Small intestine (tissue), 16 donors: ENCODE measurements around the gene NKTR. TPM values are rescaled to one million over a fixed set of nuclear protein-coding genes. Genes with fewer than 3 reads are reported as not detected.
A peak's percentile ranks its signal among the peaks of the same experiment; 100 is the strongest.
"Not testable (repeated sequence)": the region's sequence is repeated elsewhere in the genome, so short reads cannot be mapped to it uniquely, and the experiment has no call there.

Source experiments
- DNase-seq, 2 donors: peaks; one replicate each; pipeline versions ENCODE4 v3.0.0 to v3.0.0-alpha.2; 2013
- FAIRE-seq: peaks from 2 replicates; lab custom pipeline; 2012; peaks lifted over from hg19 to GRCh38; lab: Jason Lieb, UNC
- H3K27ac ChIP-seq, 3 donors: one replicate each; pipeline ENCODE4 v1.5.1; 2013; ENCODE audit warnings: low read length in 2 of 3, mild to moderate bottlenecking in 2 of 3, control low read depth in 1 of 3, inconsistent platforms in 1 of 3, low read depth in 1 of 3, moderate library complexity in 1 of 3
- H3K27me3 ChIP-seq, 3 donors: one replicate each; pipeline ENCODE4 v1.6.1; 2013; ENCODE audit warnings: low read length in 3 of 3, inconsistent platforms in 1 of 3; ENCODE audit not compliant: control insufficient read depth in 3 of 3, insufficient read depth in 3 of 3
- H3K36me3 ChIP-seq, 3 donors: one replicate each; pipeline ENCODE4 v1.6.1; 2013; ENCODE audit warnings: low read length in 3 of 3, inconsistent platforms in 1 of 3, low read depth in 1 of 3, mild to moderate bottlenecking in 1 of 3, moderate library complexity in 1 of 3; ENCODE audit not compliant: control insufficient read depth in 3 of 3, insufficient read depth in 2 of 3
- H3K4me1 ChIP-seq, 3 donors: one replicate each; pipeline ENCODE4 v1.6.1; 2013; ENCODE audit warnings: low read length in 2 of 3, inconsistent platforms in 1 of 3, low read depth in 1 of 3, mild to moderate bottlenecking in 1 of 3, moderate library complexity in 1 of 3; ENCODE audit not compliant: control insufficient read depth in 3 of 3, insufficient read depth in 2 of 3
- H3K4me3 ChIP-seq, 3 donors: one replicate each; pipeline ENCODE4 v1.5.1; 2013; ENCODE audit warnings: low read length in 3 of 3, control low read depth in 1 of 3, inconsistent platforms in 1 of 3, low read depth in 1 of 3, mild to moderate bottlenecking in 1 of 3, moderate library complexity in 1 of 3
- H3K9me3 ChIP-seq, 2 donors: one replicate each; pipeline ENCODE4 v1.6.1; 2013; ENCODE audit warnings: low read depth in 1 of 2, low read length in 1 of 2; ENCODE audit not compliant: control insufficient read depth in 2 of 2, insufficient read depth in 1 of 2
- WGBS, 3 donors: extraction: QIAGEN DNeasy Blood & Tissue Kit; methylation state at CpG; one replicate each; pipeline ENCODE4 v1.1.7; 2013; 5-methylcytosine and 5-hydroxymethylcytosine counted together
- long read RNA-seq, 10 donors: transcript quantifications; one replicate each; lab custom pipeline, GENCODE V29; 2026
- polyA plus RNA-seq, 4 donors: library from polyadenylated mRNA; stranded (reverse) in 3 of 4; unstranded in 1 of 4; fragments of 200-250 nt in 3 of 4; fragments of 120-200 nt in 1 of 4; gene quantifications; one replicate each; pipeline versions ENCODE4 v1.2.1 to v1.2.3, GENCODE V29; 2013
- donor health status: healthy with polysubstance abuse.
- donor health status: control.
- donor health status: control.
- donor health status: Bipolar disorder and iron deficiency.
- donor health status: healthy.

NKTR gene
- polyA plus RNA-seq, result 100 to 1,000 TPM in 1 of 4 donors, 10 to 100 TPM in 3; 11.3 to 122 (median 18.3) TPM
- long read RNA-seq, donor 1, result 0 reads
- long read RNA-seq, donor 2, partial matches to known transcripts, result 0 of 2 reads
- long read RNA-seq, donor 2, other reads (novel, unspliced or antisense), result 0 of 2 reads
- long read RNA-seq, donor 3, full-length matches to known transcripts, result 18 of 28 reads
- long read RNA-seq, donor 3, partial matches to known transcripts, result 10 of 28 reads
- long read RNA-seq, donor 3, other reads (novel, unspliced or antisense), result 0 of 28 reads
- long read RNA-seq, donor 4, result 0 reads
- long read RNA-seq, donor 5, full-length matches to known transcripts, result 3 of 3 reads
- long read RNA-seq, donor 5, partial matches to known transcripts, result 0 of 3 reads
- long read RNA-seq, donor 5, other reads (novel, unspliced or antisense), result 0 of 3 reads
- long read RNA-seq, donor 6, partial matches to known transcripts, result 0 of 6 reads
- long read RNA-seq, donor 6, other reads (novel, unspliced or antisense), result 0 of 6 reads
- long read RNA-seq, donor 7, result 0 reads
- long read RNA-seq, donor 8, partial matches to known transcripts, result 0 of 2 reads
- long read RNA-seq, donor 8, other reads (novel, unspliced or antisense), result 0 of 2 reads
- long read RNA-seq, donor 9, partial matches to known transcripts, result 0 of 5 reads
- long read RNA-seq, donor 9, other reads (novel, unspliced or antisense), result 0 of 5 reads
- long read RNA-seq, donor 10, full-length matches to known transcripts, result 13 of 27 reads
- long read RNA-seq, donor 10, partial matches to known transcripts, result 9 of 27 reads
- long read RNA-seq, donor 10, other reads (novel, unspliced or antisense), result 5 of 27 reads

DNA sequence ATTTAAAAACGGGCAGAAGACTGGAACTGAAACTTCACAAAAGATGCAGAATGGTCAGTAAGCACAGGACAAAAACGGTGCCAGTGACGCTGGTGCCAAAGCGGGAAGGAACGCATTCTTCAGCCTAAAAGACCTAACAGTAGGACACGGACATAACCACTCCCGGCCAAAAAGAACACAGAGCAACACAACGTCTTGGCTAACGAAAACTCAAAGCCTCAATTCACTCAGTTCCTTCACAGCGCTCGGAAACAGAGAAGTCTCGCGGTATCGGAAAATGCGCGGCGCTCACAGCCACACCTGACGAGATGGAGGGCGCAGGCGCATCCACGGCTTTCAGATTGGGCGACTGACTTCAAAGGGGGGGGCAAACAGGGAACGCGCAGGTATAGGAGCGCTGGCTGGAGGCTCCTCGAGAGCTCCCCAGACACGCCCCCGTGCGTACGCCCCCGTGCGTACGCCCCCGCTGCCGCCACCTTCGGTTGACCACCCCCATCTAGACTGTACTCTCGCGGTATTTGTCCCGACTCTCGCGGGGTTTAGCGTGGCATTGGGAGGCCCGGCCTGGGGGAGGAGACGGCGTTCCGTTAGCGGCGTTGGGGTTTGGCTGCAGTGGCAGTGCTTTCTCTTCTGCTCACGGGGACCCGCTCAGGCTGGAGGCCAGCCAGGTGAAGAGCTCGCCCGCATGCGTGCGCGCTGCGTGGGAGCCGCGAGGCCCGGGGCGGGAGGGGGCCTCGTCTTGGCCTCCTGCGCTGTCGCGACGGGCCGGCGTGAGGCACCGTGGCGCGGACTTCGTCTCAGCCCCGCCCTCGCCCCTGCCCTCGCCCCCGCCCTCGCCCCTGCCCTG lies at the start of gene NKTR:
Gene NKTR (plus strand): TSS at position 576 of the 847 bp plus-strand sequence. CDS start 321 bp downstream, outside the sequence.
- DNase-seq (peak; percentile 100), FAIRE-seq (no peak)
- H3K4me3 ChIP-seq, result peak within 1 kb of the TSS; percentile 77 to 95 (median 85)
- H3K4me1 ChIP-seq, result peaks cover 0 to 7% (median 3%) of the 10 kb centered on the region in 3 donors
- 0% methylated on average over 49 to 76 of the region's 76 CpGs for WGBS, 3 donors
- peaks cover 0 to 13% (median 5%) of the 10 kb centered on the region in 3 donors for H3K36me3 ChIP-seq
- no peaks in the 10 kb centered on the region for H3K27me3 ChIP-seq
- H3K27ac ChIP-seq, result peak within 1 kb of the TSS; percentile 90 to 95 (median 91)
- no peaks in the 10 kb centered on the region for H3K9me3 ChIP-seq

DNA sequence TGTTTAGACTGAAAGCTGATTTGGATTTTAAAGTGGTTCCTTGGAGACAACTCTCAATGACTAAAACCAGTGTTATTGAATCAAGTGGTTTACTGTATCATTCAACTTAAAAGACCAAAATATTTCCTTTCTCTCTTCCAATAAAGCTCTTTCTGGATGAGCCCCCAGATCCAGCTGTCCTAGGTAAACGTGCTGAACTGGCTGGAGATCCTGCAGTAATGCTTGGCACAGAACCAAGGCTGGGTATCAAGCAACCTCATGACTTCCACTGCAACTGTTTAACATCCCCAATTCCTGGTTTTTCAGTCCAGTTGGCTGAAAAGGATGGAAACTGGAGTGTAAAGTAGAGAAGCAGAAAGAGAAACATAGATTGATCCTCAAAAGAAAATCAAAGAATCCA lies 47.7 kb upstream of the NKTR start:
- H3K4me3 ChIP-seq, result no peak overlapping the region
- peaks cover 5 to 38% (median 6%) of the 10 kb centered on the region in 3 donors for H3K36me3 ChIP-seq
- no peaks in the 10 kb centered on the region for H3K4me1 ChIP-seq
- DNase-seq (no peak), FAIRE-seq (no peak)
- H3K9me3 ChIP-seq, result no peaks in the 10 kb centered on the region
- H3K27ac ChIP-seq, result no peak overlapping the region
- 29 to 52% (median 31%) methylated on average over 1 of the region's 1 CpG for WGBS, 3 donors
- no peaks in the 10 kb centered on the region for H3K27me3 ChIP-seq

DNA sequence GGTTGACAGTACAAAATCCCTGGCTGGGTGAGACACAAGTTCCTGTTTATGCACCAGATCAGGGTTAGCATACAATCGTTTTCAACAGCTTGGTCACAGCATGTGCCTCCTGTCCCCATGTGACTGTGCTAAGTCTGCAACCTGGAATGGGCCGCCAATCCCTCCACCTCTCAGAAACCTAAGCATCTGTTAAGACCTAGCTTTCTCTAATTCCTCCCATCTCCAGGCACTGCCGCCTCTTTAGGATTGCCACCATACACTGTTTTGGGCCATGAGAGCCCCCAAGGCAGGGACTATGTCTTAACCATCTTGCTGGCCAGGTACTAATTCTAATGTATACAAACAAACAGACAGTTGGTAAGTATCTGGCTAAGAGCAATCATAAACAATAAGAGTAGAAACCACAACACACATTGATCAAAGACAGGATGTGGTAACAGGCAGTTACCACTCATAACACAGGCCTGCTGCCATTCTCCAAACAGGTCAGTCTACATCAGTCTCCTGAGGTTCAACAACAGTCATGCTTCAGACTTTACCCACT lies 44.3 kb upstream of the NKTR start:
- H3K36me3 ChIP-seq, result peaks cover 7 to 44% (median 11%) of the 10 kb centered on the region in 3 donors
- no peaks in the 10 kb centered on the region for H3K9me3 ChIP-seq
- H3K4me1 ChIP-seq, result no peaks in the 10 kb centered on the region
- WGBS, 3 donors, result 63 to 85% (median 73%) methylated on average over 3 of the region's 3 CpGs
- H3K27ac ChIP-seq, result peak overlapping the region in 2 of 3 donors; percentile 24 to 82
- H3K4me3 ChIP-seq, result no peak overlapping the region
- DNase-seq (peak in 1 of 2 donors; percentile 33), FAIRE-seq (no peak)
- no peaks in the 10 kb centered on the region for H3K27me3 ChIP-seq

DNA sequence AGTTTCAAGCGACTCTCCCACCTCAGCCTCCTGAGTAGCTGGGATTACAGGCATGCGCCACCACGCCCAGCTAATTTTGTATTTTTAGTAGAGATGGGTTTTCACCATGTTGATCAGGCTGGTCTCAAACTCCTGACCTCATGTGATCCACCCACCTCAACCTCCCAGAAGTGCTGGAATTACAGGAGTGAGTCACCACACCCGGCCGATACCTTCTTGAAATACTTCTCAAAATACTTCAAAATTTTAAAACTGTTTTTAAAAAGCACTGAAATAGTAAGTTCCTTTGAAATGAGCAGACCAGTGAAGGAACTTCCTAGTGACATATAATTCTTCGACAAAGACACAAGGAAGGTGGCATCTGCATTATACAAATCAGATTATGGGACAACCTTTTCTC lies 43.7 kb upstream of the NKTR start:
- peak overlapping the region in 1 of 3 donors; percentile 2 for H3K27ac ChIP-seq
- H3K27me3 ChIP-seq, H3K4me1 ChIP-seq, FAIRE-seq, H3K4me3 ChIP-seq, H3K9me3 ChIP-seq, DNase-seq: not testable (repeated sequence)
- 90 to 91% (median 91%) methylated on average over 6 of the region's 6 CpGs for WGBS, 3 donors
- peaks cover 7 to 45% (median 15%) of the 10 kb centered on the region in 3 donors for H3K36me3 ChIP-seq

DNA sequence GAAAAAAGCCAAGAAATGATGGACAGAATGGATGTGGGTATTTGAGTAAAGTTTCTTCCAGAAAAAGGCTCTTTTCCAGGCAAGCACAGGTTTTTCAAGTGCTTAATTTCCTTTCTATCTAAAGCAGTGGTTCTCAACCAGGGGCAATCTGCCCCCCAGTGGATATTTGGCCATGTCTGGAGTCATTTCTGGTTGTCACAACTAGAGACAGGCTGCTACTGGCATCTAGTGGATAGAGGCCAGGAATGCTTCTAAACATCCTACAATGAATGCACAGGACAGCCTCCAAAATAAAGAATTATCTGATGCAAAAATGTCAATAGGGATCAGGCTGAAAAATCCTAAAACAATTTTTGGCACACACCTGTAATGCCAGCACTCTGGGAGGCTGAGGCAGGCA lies 42.6 kb upstream of the NKTR start:
- Histone ChIP-seq H3K27ac (no peak overlapping the region), H3K4me3 (no peak overlapping the region), H3K27me3 (no peaks in the 10 kb centered on the region), H3K36me3 (peaks cover 7 to 50% (median 21%) of the 10 kb centered on the region in 3 donors), H3K4me1 (no peaks in the 10 kb centered on the region), H3K9me3 (no peaks in the 10 kb centered on the region)
- FAIRE-seq (no peak), DNase-seq (no peak)

DNA sequence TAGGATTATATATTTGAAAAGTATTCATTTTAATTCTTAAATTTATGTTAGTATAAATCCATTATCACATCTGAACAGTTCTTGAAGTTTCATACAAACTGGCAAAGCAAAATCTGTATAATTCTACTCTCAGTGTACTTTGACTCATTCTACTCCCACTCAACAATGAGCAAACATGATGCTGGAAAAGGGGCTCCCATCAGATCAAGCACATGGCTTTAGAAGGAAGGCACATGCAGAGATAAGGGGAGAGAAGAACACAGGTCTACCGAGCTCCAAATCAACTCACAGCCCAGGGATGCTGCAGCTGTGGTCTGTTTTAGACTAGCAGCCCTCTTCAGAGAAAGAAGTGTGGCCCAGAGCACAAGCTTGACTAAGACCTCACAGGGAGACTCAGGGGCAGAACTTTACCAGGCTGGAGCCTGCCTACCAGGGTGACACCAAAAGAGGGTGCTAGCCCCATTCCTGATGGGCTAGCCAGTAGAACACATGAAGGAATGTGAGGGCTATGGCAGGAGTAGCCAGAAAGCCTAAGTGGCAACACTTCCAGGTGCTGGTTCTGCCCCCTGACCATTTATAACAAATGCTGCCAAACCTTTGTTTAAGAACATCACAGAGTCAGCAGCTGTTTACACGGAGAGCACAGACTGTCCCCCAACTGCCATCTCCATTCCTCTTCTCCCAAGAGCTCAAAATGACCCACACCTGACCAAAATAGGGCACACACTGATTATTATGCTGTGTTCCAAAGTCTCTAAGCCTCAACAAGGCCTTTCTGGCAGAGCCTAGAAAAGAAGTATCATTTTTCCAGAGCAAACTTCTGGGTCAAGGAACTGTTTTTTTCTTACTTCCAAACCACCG lies 38.2 kb upstream of the NKTR start:
- DNase-seq (no peak), FAIRE-seq (no peak)
- WGBS, 3 donors, result 67 to 77% (median 73%) methylated on average over 3 of the region's 3 CpGs
- Histone ChIP-seq H3K36me3 (peaks cover 8 to 51% (median 24%) of the 10 kb centered on the region in 3 donors), H3K27me3 (no peaks in the 10 kb centered on the region), H3K9me3 (no peaks in the 10 kb centered on the region), H3K27ac (no peak overlapping the region), H3K4me1 (no peaks in the 10 kb centered on the region), H3K4me3 (no peak overlapping the region)

DNA sequence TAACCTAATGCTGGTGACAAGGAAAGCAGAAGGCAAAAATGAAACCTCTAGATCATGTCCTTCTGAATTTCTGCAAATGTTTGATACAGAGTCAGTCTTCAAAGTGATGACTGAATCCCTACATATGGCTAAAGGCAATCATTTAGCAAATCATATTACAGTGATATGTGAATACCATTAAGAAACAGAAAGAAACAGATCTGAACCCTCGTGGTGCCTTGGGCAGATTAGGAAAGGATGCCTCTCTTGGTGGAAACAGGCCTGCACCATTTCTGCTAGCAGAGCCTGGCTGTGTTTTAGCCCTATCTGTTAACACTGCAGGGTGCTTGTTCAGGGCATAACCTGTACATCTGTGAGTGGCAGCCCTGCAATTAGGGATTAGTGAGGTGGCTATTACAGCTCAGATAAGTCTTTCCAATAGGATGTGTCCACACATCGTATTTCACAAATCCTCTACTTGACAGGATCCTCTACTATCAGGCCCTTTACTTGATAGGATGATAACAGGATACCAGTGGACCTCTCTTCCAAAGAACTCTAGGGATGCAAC lies 30.8 kb upstream of the NKTR start:
- H3K9me3 ChIP-seq, result peaks cover 0 to 6% of the 10 kb centered on the region in 2 donors
- FAIRE-seq (no peak), DNase-seq (no peak)

More for the DNA sequence above, 30.8 kb upstream of the NKTR start:
- WGBS, 3 donors, result 51 to 87% (median 64%) methylated on average over 2 of the region's 2 CpGs
- Histone ChIP-seq H3K27ac (no peak overlapping the region), H3K4me1 (no peaks in the 10 kb centered on the region), H3K4me3 (no peak overlapping the region), H3K27me3 (no peaks in the 10 kb centered on the region), H3K36me3 (peaks cover 2 to 43% (median 6%) of the 10 kb centered on the region in 3 donors)
